T-helper 1 cell treated with Interleukin-12 subunit alpha and Interleukin-12 subunit beta and Interleukin-4 antibody, amounts not matched to agents 30 μg/mL and 1 μg/mL, for 36 hours (primary cell): ENCODE data around the gene PRR7.

ENCODE experiments used
- H3K27ac Mint-ChIP-seq: one replicate; pipeline ENCODE4 v1.8.0; 2021; ENCODE audit warnings: mild to moderate bottlenecking, mixed read lengths
- H3K27me3 Mint-ChIP-seq: one replicate; pipeline ENCODE4 v1.8.0; 2021; ENCODE audit warnings: low read depth, mixed read lengths
- H3K36me3 Mint-ChIP-seq: one replicate; pipeline ENCODE4 v1.8.0; 2021; ENCODE audit warnings: low read depth, mixed read lengths
- H3K4me1 Mint-ChIP-seq: one replicate; pipeline ENCODE4 v1.8.0; 2021; ENCODE audit warnings: low read depth, mixed read lengths
- H3K4me3 Mint-ChIP-seq: one replicate; pipeline ENCODE4 v1.8.0; 2021; ENCODE audit warnings: mild to moderate bottlenecking, moderate library complexity, mixed read lengths
- H3K9me3 Mint-ChIP-seq: one replicate; pipeline ENCODE4 v1.8.0; 2021; ENCODE audit warnings: mixed read lengths

The PRR7 gene

DNA sequence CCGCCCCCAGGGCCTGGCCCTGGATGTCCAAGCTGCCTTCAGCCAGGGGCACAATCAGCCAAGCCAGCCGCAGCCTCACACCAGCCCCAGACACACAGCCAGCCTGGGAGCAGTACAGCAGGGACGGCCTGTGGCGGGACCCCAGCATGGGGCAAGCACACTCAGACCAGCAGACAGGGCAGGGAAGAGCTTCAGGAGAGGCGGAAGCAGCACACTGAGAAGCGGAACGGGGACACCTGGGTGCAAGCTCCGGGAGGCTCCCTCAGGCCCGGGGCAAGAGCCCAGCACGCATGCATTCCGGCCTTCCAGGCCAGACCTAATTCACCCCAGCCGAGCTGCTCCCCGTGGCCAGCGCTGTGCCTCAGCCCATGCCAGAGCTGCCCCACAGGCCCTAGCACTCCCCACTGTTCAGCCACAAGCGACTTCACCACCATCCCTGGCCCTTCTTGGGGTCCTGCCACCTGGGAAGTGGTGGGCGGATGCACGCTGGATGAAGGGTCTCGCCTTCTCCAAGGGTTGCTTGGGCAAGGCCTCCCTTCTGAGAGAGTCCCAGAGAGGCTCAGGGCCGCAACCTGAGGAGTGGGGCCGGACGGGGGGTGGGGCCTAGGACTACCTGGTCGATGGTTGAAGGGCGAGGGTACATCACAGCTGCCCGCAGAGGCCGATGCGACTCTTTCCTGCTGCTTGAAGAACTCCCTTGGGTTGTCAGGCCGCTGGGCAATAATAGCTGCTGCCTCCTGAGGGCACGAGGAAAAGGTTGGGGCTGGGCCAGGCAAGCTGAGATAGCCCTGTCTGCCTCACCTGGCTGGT, 13.4 kb downstream of the PRR7 start:
- Mint-ChIP-seq H3K27me3 (no peaks in the 10 kb centered on the region), H3K4me1 (peaks cover 18% of the 10 kb centered on the region), H3K9me3 (no peaks in the 10 kb centered on the region), H3K36me3 (no peaks in the 10 kb centered on the region), H3K4me3 (no peak overlapping the region), H3K27ac (no peak overlapping the region)

DNA sequence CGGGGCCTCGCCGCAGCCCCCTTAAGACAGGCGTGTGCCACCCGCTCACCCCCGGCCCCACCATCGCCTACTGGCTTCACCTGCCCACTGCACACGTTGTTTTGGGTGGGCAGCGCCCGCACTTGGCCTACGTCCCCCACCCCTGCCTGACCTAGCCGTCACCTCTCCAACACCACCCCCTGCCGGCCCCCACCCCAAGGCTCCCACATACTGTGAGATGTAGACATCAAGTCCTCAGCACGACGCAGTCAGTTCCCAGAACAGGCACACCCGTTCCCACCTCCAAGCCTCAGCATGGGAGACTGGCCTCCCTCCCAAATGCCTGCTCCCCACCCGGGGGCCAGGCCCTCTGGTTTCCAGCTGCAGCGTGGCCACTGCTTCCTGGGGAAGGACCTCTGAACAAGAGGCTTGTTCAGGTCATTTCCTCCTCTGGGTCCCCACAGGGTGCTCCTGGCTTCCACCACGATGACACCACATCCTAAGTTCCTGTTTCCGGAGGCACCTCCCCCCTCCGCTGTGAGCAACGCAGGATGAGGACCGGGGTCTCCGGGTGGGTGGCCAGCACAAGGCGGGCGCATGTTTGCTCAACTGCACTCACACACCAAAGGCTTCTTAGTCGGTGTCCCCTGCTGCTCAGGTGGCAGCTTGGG, 15.5 kb downstream of the PRR7 start:
- Mint-ChIP-seq H3K4me3 (peak overlapping the region; percentile 37), H3K27ac (no peak overlapping the region), H3K4me1 (peaks cover 15% of the 10 kb centered on the region), H3K36me3 (no peaks in the 10 kb centered on the region), H3K27me3 (no peaks in the 10 kb centered on the region), H3K9me3 (no peaks in the 10 kb centered on the region)

DNA sequence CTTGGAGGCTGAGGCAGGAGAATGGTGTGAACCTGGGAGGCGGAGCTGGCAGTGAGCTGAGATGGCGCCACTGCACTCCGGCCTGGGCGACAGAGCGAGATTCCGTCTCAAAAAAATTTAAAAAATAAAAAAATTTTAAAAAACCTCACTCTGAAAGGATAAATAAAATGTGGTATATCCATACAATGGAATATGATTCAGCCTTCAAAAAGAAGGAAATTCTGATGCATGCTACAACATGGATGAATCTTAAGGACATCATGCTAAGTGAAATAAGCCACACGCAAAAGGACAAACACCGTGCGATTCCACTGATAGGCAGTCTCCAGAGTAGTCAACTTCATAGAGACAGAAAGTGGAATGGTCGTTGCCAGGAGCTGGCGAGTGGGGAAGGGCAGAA, 18.4 kb downstream of the PRR7 start:
- H3K4me3 Mint-ChIP-seq, result no peak overlapping the region
- peaks cover 12% of the 10 kb centered on the region for H3K4me1 Mint-ChIP-seq
- H3K36me3 Mint-ChIP-seq, result no peaks in the 10 kb centered on the region
- H3K27ac Mint-ChIP-seq, result no peak overlapping the region
- no peaks in the 10 kb centered on the region for H3K27me3 Mint-ChIP-seq
- no peaks in the 10 kb centered on the region for H3K9me3 Mint-ChIP-seq

- peaks cover 11% of the 10 kb centered on the region for H3K4me1 Mint-ChIP-seq
- H3K27ac Mint-ChIP-seq, result no peak overlapping the region
- H3K36me3 Mint-ChIP-seq, result no peaks in the 10 kb centered on the region
- H3K27me3 Mint-ChIP-seq, result no peaks in the 10 kb centered on the region
- H3K9me3 Mint-ChIP-seq, result no peaks in the 10 kb centered on the region
- no peak overlapping the region for H3K4me3 Mint-ChIP-seq
Measured at GRCh38 chr5:177466861-177467260, 20.2 kb downstream of the PRR7 start.

- Mint-ChIP-seq H3K4me3 (no peak overlapping the region), H3K36me3 (no peaks in the 10 kb centered on the region), H3K4me1 (peaks cover 5% of the 10 kb centered on the region), H3K9me3 (no peaks in the 10 kb centered on the region), H3K27me3 (no peaks in the 10 kb centered on the region), H3K27ac (no peak overlapping the region)
Measured at GRCh38 chr5:177467436-177467835, 20.8 kb downstream of the PRR7 start.

DNA sequence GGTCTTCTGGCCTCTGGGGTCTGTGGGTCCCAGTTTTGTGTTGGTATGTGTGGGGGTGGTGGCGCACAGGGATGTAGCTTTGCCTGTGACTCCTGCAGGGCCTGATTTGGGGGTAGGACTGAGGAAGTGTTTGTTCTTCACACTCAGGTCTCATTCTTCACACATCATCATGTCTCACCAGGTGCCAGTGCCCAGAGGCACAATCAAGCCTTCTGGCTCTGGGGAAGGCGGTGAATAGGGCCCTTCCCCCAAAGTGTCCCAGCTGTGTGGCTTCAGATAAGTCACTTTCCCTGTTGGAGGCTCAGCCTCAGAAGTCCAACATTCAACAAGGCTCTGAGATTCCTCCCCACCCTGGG, 21.7 kb downstream of the PRR7 start:
- Mint-ChIP-seq H3K9me3 (no peaks in the 10 kb centered on the region), H3K4me3 (no peak overlapping the region), H3K36me3 (no peaks in the 10 kb centered on the region), H3K27me3 (no peaks in the 10 kb centered on the region), H3K4me1 (peaks cover 3% of the 10 kb centered on the region), H3K27ac (no peak overlapping the region)

DNA sequence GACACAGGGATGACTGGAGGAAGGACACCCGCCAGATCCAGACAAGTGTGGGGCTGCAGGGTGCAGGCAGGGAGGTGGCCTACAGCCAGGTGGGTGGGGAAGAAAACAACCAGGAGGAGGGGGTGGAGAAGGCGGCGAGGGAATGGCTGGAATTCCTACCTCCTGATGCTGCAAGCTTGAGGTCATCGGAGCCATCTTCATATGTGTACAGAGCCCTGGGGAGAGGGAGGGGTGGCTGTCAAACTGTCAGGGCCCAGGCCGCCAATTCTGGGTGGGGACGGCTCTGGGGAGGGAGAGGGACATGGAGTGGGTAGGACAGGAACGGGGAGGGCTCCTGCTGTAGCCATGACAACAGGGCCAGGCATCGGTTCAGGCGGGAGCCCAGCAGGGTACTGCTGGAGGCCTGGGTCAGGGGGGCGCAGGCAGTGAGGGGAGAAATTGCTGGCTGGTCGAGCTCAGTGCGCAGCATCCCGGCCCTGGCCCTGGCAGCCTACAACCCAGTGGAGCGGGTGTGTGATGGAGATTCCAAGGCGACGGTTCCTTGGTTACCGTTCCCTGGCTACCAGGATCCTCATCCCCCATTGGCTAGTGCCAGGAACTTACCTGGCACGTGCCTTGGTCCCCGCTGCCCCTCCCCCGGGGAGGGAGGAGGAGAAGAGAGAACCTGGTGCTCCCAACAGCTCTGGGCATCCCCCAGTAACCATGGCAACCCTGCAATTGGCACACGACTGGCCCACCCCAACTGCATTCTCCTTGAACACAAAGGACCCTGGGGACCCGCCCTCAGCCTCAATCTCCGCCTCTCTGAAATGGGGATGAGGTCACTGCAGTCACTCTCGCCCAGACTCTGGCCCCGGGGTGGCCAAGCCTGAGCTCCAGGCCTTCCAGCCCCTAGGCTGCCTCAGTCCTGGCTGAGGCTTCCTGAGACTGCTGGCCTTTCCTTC, 22.3 kb downstream of the PRR7 start:
- no peaks in the 10 kb centered on the region for H3K9me3 Mint-ChIP-seq
- no peak overlapping the region for H3K27ac Mint-ChIP-seq
- no peaks in the 10 kb centered on the region for H3K36me3 Mint-ChIP-seq
- no peak overlapping the region for H3K4me3 Mint-ChIP-seq
- H3K27me3 Mint-ChIP-seq, result peaks cover 3% of the 10 kb centered on the region
- H3K4me1 Mint-ChIP-seq, result peaks cover 5% of the 10 kb centered on the region

GRCh38 chr5:177469750-177470525, 23.3 kb downstream of the PRR7 start:
- Mint-ChIP-seq H3K27ac (no peak overlapping the region), H3K4me3 (no peak overlapping the region), H3K36me3 (no peaks in the 10 kb centered on the region), H3K27me3 (peaks cover 11% of the 10 kb centered on the region), H3K4me1 (peaks cover 8% of the 10 kb centered on the region), H3K9me3 (no peaks in the 10 kb centered on the region)

DNA sequence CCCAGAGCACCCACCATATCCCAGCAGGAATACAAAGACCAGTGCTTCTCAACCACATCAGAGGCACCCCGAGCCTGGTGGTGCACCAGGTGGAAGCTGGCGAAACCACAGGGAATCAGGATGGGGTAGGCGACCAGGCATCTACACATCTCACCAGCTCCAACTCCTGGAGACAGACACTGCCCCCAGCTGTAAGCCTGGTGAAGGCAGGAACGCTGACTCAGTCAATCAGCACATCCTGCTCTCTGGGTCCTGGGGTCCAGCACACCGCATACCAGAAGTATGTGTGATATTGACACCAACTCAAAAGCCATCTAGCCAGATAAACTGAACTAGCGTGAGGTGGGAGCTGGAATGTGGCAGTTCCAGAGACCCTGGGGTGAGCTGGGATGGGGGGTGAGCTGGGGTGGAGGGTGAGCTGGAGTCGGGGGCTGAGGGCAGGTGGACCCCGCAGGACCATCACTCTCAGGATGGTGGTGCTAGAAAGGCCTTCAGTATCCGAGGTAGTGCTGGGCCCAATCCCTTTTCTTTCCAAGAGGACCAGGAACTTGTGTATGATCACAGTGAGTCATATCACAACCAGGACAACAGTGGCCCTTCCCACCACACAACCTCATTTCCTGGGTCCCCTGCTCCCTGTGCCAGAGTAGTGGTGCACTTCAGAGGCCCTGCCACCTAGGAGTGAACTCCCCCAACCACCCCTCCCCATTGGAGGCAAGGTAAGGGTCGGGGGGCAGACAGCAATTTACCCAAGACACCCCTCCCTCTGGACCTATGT, 24.3 kb downstream of the PRR7 start:
- Mint-ChIP-seq H3K36me3 (no peaks in the 10 kb centered on the region), H3K27ac (no peak overlapping the region), H3K4me1 (peaks cover 16% of the 10 kb centered on the region), H3K27me3 (peaks cover 11% of the 10 kb centered on the region), H3K9me3 (no peaks in the 10 kb centered on the region), H3K4me3 (no peak overlapping the region)

DNA sequence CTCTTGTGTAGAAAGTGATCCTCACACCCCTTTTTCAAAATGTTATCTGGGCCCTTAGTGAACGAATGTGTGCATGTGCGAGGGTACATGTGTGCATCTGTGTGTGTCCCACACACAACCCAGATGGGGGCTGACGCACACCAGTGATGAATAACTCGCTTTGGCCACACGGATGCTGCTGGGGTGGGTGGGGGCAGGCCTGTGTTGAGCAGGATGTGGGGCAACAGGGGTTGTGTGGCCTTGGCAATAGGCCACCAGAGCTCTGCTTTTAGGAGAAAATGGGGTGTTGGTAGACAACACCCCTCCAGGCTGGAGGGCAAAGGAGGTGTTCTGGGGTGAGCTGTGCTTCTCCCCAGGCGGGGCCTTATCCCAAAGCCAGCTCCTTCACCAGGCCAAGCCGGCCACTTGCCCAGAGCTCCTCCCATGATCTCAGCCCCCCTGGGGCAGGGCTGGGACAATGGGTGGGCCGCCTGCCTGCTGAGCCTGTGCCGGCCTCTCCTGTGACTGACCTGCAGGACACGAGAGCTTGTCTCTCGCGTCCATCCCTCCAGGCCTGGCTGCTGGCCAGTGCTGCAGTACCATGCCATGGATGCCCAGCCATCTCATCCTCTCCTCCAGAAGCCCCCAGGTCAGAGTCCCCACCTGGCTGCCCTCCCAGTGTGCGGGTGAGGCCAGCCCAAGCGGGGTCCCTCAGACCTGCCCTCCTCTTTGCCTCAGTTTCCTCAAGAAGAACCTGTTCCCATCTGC, 25.2 kb downstream of the PRR7 start:
- Mint-ChIP-seq H3K9me3 (no peaks in the 10 kb centered on the region), H3K4me3 (no peak overlapping the region), H3K4me1 (peaks cover 20% of the 10 kb centered on the region), H3K36me3 (no peaks in the 10 kb centered on the region), H3K27me3 (peaks cover 11% of the 10 kb centered on the region), H3K27ac (no peak overlapping the region)

GRCh38 chr5:177472460-177473442, 26.1 kb downstream of the PRR7 start:
- Mint-ChIP-seq H3K36me3 (no peaks in the 10 kb centered on the region), H3K4me1 (peaks cover 20% of the 10 kb centered on the region), H3K9me3 (no peaks in the 10 kb centered on the region), H3K4me3 (peak overlapping the region; percentile 25), H3K27me3 (peaks cover 11% of the 10 kb centered on the region), H3K27ac (no peak overlapping the region)

DNA sequence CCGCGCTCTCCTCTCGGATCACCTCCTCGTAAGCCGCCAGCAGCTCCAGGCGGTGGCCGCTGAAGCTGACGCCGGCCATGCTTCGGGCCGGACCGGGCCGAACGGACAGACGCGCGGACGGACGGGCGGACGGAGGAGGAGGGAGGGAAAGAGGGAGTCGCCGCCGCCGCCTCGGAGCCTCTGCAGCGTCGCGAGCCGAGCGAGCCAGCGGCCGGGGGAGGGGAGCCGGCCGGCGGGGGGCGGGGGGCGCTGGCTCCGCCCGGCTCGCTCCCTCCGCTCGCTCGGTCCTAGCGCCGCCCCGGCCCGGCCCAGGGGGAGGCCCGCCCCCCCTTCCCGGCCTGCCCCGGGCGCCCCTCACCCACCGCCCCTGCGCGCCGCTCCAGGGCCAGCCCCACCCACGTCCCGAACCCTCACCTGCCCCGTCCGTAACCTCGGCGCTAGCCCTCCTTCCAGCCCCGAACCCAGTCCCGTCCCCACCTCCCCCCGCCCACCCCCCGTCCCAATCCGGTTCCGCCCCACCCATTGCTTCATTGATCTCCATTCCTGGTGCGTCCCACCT, 26.9 kb downstream of the PRR7 start, which contains the start of gene DBN1:
TSS of gene DBN1 (minus strand) at position 192 of the 559 bp plus-strand sequence. CDS start at position 79, 113 bp downstream.
- peak within 1 kb of the TSS; percentile 84 for H3K4me3 Mint-ChIP-seq
- no peaks in the 10 kb centered on the region for H3K9me3 Mint-ChIP-seq
- peaks cover 20% of the 10 kb centered on the region for H3K4me1 Mint-ChIP-seq
- peaks cover 11% of the 10 kb centered on the region for H3K27me3 Mint-ChIP-seq
- no peaks in the 10 kb centered on the region for H3K36me3 Mint-ChIP-seq
- no peak within 1 kb of the TSS for H3K27ac Mint-ChIP-seq
